K562 (cell line): Measurements from ENCODE around the gene FAM50B. TPM values are rescaled to one million over a fixed set of nuclear protein-coding genes. Genes with fewer than 3 reads are reported as not detected.

Source experiments
- ATAC-seq: fragments of 200-7000 bp; cut with Tn5 transposase; 3 replicates; pipeline ENCODE4 v1.9.1; 2020; ENCODE audit warnings: moderate library complexity
- BruUV-seq: library from RNA; stranded (reverse); fragments of 400-500 nt; replicated peaks from 2 replicates; lab custom pipeline; 2021; lab: Mats Ljungman, UMichigan
- CTCF ChIA-PET: fragments of 300-600 bp; formaldehyde crosslinking; extraction: SDS; loops from one replicate; lab custom pipeline; 2021; ENCODE audit warnings: low intra/inter-chr PET ratio; lab: Yijun Ruan, JAX
- POLR2A ChIA-PET: fragments of 300-600, 350-650 bp; sonication (Branson Sonifier 250); formaldehyde crosslinking; extraction: SDS; loops from one replicate; lab custom pipeline; 2021; ENCODE audit warnings: antibody characterized with exemption, inconsistent platforms; lab: Yijun Ruan, JAX
- DNase-seq, 4 experiments: peaks; one replicate each; pipeline versions ENCODE4 v3.0.0 to v3.0.0-alpha.2; 2011 to 2018; ENCODE audit warnings: low spot score in 3 of 4, mixed read lengths in 3 of 4; ENCODE audit errors: extremely low read depth in 1 of 4
- FAIRE-seq: peaks from 2 replicates; lab custom pipeline; 2011; peaks lifted over from hg19 to GRCh38; lab: Jason Lieb, UNC
- H2AFZ ChIP-seq: 2 replicates; pipeline ENCODE4 v1.6.0; 2011; ENCODE audit warnings: low read depth, low read length, control low read depth, inconsistent platforms
- H3K27ac ChIP-seq: fragments of 200-600 bp; 3 replicates; pipeline ENCODE4 v1.8.0; 2011; ENCODE audit warnings: low read depth, mild to moderate bottlenecking, control low read depth, inconsistent platforms, low read length, moderate library complexity, mixed read lengths; ENCODE audit errors: extremely low read depth
- H3K27me3 ChIP-seq, 2 experiments: fragments of 300-600 bp in 1 of 2; 2 replicates in 1 of 2; 3 replicates in 1 of 2; pipeline versions ENCODE4 v1.6.0 to v1.8.0; 2011; ENCODE audit warnings: inconsistent platforms in 2 of 2, low read length in 2 of 2, mild to moderate bottlenecking in 1 of 2, mixed read lengths in 1 of 2, moderate library complexity in 1 of 2; ENCODE audit not compliant: control insufficient read depth in 2 of 2, insufficient read depth in 2 of 2
- H3K36me3 ChIP-seq: fragments of 300-600 bp; 3 replicates; pipeline ENCODE4 v1.8.0; 2011; ENCODE audit warnings: mild to moderate bottlenecking, low read length, inconsistent platforms; ENCODE audit not compliant: control insufficient read depth, insufficient read depth
- H3K4me1 ChIP-seq, 2 experiments: fragments of 200-600 bp in 1 of 2; replicated peaks in 1 of 2; 2 replicates in 1 of 2; 3 replicates in 1 of 2; pipeline versions ENCODE4 v1.5.1 to v1.8.0; 2011; ENCODE audit warnings: inconsistent platforms in 2 of 2, low read length in 2 of 2, mild to moderate bottlenecking in 1 of 2, mixed read lengths in 1 of 2, moderate library complexity in 1 of 2; ENCODE audit not compliant: control insufficient read depth in 2 of 2, insufficient read depth in 2 of 2
- H3K4me2 ChIP-seq: 2 replicates; pipeline ENCODE4 v1.6.1; 2011; ENCODE audit warnings: low read length, control low read depth, inconsistent platforms, mixed read lengths; ENCODE audit not compliant: insufficient read depth
- H3K4me3 ChIP-seq: fragments of 200-600 bp; sonication (generic), shearing (Covaris generic); 2 replicates; pipeline ENCODE4 v1.5.1; 2016; ENCODE audit warnings: control low read depth, inconsistent platforms
- H3K79me2 ChIP-seq: fragments of 200-600 bp; 3 replicates; pipeline ENCODE4 v1.8.0; 2011; ENCODE audit warnings: low read length, inconsistent platforms; ENCODE audit not compliant: control insufficient read depth, insufficient read depth
- H3K9ac ChIP-seq, 2 experiments: 2 replicates each; pipeline versions ENCODE4 v1.6.0 to v1.6.1; 2011; ENCODE audit warnings: low read depth in 2 of 2, low read length in 2 of 2, control low read depth in 1 of 2, inconsistent platforms in 1 of 2, mild to moderate bottlenecking in 1 of 2, mixed read lengths in 1 of 2; ENCODE audit not compliant: insufficient read depth in 1 of 2
- H3K9me1 ChIP-seq: one replicate; pipeline ENCODE4 v1.6.0; 2011; ENCODE audit warnings: inconsistent platforms, mild to moderate bottlenecking, low read length, moderate library complexity; ENCODE audit not compliant: control insufficient read depth, insufficient read depth
- H3K9me3 ChIP-seq: replicated peaks from 2 replicates; pipeline ENCODE4 v1.5.1; 2011; ENCODE audit warnings: low read depth, low read length, inconsistent platforms; ENCODE audit not compliant: control insufficient read depth, insufficient read depth
- H4K20me1 ChIP-seq: replicated peaks from 2 replicates; pipeline ENCODE4 v1.6.1; 2011; ENCODE audit warnings: low read length, inconsistent platforms, mixed read lengths; ENCODE audit not compliant: control insufficient read depth, insufficient read depth
- GTF2F1 ChIP-seq: IDR thresholded peaks from 2 replicates; pipeline ENCODE4 v1.6.1; 2011; ENCODE audit warnings: low read depth, low read length, improper control_type of control experiment
- HIVEP1 ChIP-seq: fragments of 250-450 bp; sonication (Bioruptor Pico); IDR thresholded peaks from 2 replicates; pipeline ENCODE4 v1.4.0; 2020; ENCODE audit warnings: mild to moderate bottlenecking
- PATZ1 ChIP-seq: fragments of 250-450 bp; sonication (Bioruptor Pico); IDR thresholded peaks from 2 replicates; pipeline ENCODE4 v1.5.0; 2020; ENCODE audit warnings: mild to moderate bottlenecking, borderline replicate concordance
- RHOXF2B ChIP-seq: fragments of 250-450 bp; sonication (Bioruptor Pico); conservative IDR thresholded peaks from 2 replicates; pipeline ENCODE4 v1.5.1; 2021
- WGBS: fragments of 100-300 bp; shearing (Covaris generic); methylation state at CpG from one replicate; pipeline ENCODE4 v1.1.6; 2016; ENCODE audit warnings: low coverage, mixed read lengths; ENCODE audit not compliant: insufficient coverage; ENCODE audit errors: missing lambda C conversion rate; 5-methylcytosine and 5-hydroxymethylcytosine counted together
- in situ Hi-C: fragments of 300-500 bp; cut with MboI; formaldehyde crosslinking; loops from 4 replicates; pipeline ENCODE4 v1.15.0; 2018; ENCODE audit warnings: inconsistent platforms, mixed read lengths
- intact Hi-C: fragments of 100-400 bp; cut with micrococcal nuclease; formaldehyde crosslinking; loops from 2 replicates; pipeline ENCODE4 v1.14.2; 2022
- polyA plus RNA-seq, 8 experiments: library from polyadenylated mRNA; depleted of rRNA in 4 of 8; stranded (reverse) in 5 of 8; unstranded in 3 of 8; fragments of >200 nt; fragmentation: Nextera tagmentation in 2 of 8; fragmentation: Illumina TruSeq in 1 of 8; extraction: Ambion mirVana in 2 of 8; extraction: Trizol in 1 of 8; gene quantifications; 2 replicates each; pipeline versions ENCODE4 v1.2.1 to v1.2.3, GENCODE V29; 2011 to 2014; ENCODE audit warnings: inconsistent platforms in 1 of 8, missing spikeins in 1 of 8
- total RNA-seq, 7 experiments: library from RNA; depleted of rRNA in 6 of 7; stranded (reverse); fragments of >200 nt in 6 of 7; fragmentation: Illumina TruSeq in 2 of 7; extraction: Trizol in 2 of 7; gene quantifications; 2 replicates each; pipeline versions ENCODE4 v1.2.1 to v1.2.3, GENCODE V29; 2011 to 2021; ENCODE audit warnings: low replicate concordance in 1 of 7

FAM50B gene
- total and polyA plus RNA-seq, 9 of the 15 experiments (the other 6 are each of a cell fraction or from before 2014, with no cell fraction given), result 0.09 to 0.16 (median 0.13) TPM; not detected in 6

DNA sequence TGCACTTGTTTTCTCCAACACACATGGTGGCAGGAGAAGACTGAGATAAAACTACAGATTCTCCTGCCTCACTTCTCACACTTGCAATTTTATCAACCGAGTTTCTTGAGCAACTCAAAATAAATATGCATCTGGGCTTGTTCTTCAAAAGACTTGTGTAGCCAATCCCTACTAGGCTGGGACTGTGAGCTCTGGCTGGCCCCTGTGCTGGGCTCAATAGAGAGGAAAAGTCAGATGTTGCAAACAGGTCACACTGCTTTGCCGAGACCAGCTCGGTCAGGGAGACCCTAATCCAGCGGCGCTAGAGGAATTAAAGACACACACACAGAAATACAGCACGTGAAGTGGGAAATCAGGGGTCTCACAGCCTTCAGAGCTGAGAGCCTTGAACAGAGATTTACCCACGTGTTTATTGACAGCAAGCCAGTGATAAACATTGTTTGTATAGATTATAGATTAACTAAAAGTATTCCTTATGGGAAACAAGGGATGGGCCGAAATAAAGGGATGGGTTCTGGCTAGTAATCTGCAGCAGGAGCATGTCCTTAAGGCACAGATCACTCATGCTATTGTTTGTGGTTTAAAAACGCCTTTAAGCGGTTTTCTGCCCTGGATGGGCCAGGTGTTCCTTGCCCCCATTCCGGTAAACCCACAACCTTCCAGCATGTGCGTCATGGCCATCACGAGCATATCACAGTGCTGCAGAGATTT is 32.7 kb downstream of the FAM50B start:
- no peak for FAIRE-seq
- H3K9me1 ChIP-seq, result peaks cover 4% of the 10 kb centered on the region
- H3K36me3 ChIP-seq, result no peaks in the 10 kb centered on the region
- no peak for DNase-seq
- TF ChIP-seq PATZ1 (CRISPR knock-in tag) (no peak), RHOXF2B (no peak), GTF2F1 (no peak), HIVEP1 (CRISPR knock-in tag) (no peak)
- no peak overlapping the region for H3K4me2 ChIP-seq
- H4K20me1 ChIP-seq, result no peaks in the 10 kb centered on the region
- no peak overlapping the region for H3K4me3 ChIP-seq
- intact Hi-C loops, result loop anchor here (10.0 kb wide), 1 partner anchor 93 kb away; no protein-coding TSS in a partner anchor
- ATAC-seq, result no peak
- ChIA-PET POLR2A (no interaction called here), CTCF (no interaction called here)
- no peak overlapping the region for H3K9ac ChIP-seq
- in situ Hi-C loops, result no loop called here
- H2AFZ ChIP-seq, result no peak overlapping the region
- under 1% methylated on average over 13 of the region's 13 CpGs for WGBS
- no TSS peak for BruUV-seq
- no peak overlapping the region for H3K27ac ChIP-seq
- no peaks in the 10 kb centered on the region for H3K9me3 ChIP-seq
- peaks cover 35 to 64% of the 10 kb centered on the region in 2 experiments for H3K27me3 ChIP-seq
- no peaks in the 10 kb centered on the region for H3K79me2 ChIP-seq
- H3K4me1 ChIP-seq, result no peaks in the 10 kb centered on the region
